Mucosa of rectum (tissue), 2 donors: ENCODE data around the gene ARFGEF3.

ENCODE experiments used
- H3K27ac ChIP-seq, 2 donors: one replicate each; pipeline ENCODE4 v1.7.0; 2013; ENCODE audit warnings: inconsistent platforms in 2 of 2, low read depth in 2 of 2, low read length in 2 of 2
- H3K27me3 ChIP-seq, 2 donors: one replicate each; pipeline ENCODE4 v1.7.0; 2013; ENCODE audit warnings: low read length in 2 of 2; ENCODE audit not compliant: control insufficient read depth in 2 of 2, insufficient read depth in 2 of 2
- H3K36me3 ChIP-seq, 2 donors: one replicate each; pipeline ENCODE4 v1.7.0; 2013; ENCODE audit warnings: low read length in 2 of 2; ENCODE audit not compliant: control insufficient read depth in 2 of 2, insufficient read depth in 2 of 2
- H3K4me1 ChIP-seq, 2 donors: one replicate each; pipeline ENCODE4 v1.7.0; 2013; ENCODE audit warnings: low read length in 2 of 2, mild to moderate bottlenecking in 1 of 2; ENCODE audit not compliant: control insufficient read depth in 2 of 2, insufficient read depth in 2 of 2
- H3K4me3 ChIP-seq, 2 donors: one replicate each; pipeline ENCODE4 v1.7.0; 2013; ENCODE audit warnings: low read length in 2 of 2
- H3K9ac ChIP-seq, 2 donors: one replicate each; pipeline ENCODE4 v1.7.0; 2013; ENCODE audit warnings: low read length in 2 of 2, low read depth in 1 of 2, mild to moderate bottlenecking in 1 of 2
- H3K9me3 ChIP-seq, 2 donors: one replicate each; pipeline ENCODE4 v1.7.0; 2013; ENCODE audit warnings: low read length in 2 of 2; ENCODE audit not compliant: control insufficient read depth in 2 of 2
- donor health status: healthy.
- donor health status: Normal muscosa, but diverticular disease.

Gene ARFGEF3

DNA sequence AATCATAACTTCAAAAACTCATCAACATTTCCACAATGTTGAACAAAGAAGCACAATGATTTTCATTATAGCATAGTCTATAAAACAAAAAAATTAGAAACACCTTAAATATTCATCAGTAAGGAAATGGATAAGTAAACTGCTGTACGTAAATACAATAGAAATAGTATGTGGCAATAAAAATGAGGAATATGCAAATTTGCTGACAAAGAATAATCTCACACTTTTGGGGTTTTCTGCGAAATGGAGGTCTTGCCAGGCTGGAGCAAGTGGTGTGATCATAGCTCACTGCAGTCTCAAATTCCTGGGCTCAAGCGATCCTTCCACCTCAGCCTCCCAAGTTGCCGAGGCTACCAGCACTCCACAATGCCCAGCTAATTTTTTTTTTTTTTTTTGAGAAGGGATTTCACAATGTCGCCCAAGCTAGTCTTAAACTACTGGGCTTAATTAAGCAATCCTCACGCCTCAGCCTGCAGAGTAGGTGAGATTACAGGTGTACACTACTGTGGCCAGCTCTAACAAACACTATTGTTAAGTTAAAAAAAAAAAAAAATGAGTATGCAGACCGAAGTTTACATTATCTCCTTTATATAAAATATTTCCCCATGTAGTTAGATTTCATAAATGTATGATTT is 157.1 kb downstream of the ARFGEF3 start:
- Histone ChIP-seq H3K4me3 (no peak overlapping the region), H3K4me1 (no peaks in the 10 kb centered on the region), H3K27me3 (no peaks in the 10 kb centered on the region), H3K9ac (no peak overlapping the region), H3K9me3 (no peaks in the 10 kb centered on the region), H3K27ac (no peak overlapping the region), H3K36me3 (peaks cover 20 to 21% of the 10 kb centered on the region in 2 donors)

DNA sequence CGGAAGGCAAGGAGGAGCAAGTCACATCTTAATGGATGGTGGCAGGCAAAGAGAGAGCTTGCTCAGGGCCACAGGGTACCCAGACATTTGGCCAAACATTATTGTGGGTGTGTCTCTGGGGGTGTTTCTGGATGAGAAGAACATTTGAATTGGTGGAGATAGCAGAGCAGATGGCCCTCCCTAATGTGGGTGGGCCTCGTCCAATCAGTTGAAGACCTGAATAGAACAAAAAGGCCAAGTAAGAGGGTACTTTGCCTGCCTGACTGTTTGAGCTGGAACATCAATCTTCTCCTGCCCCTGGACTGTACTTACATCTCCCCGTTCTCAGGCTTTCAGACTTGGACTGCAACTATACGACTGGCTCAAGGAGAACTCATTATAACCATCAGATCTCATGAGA is 160.2 kb downstream of the ARFGEF3 start:
- no peaks in the 10 kb centered on the region for H3K4me1 ChIP-seq
- no peaks in the 10 kb centered on the region for H3K27me3 ChIP-seq
- no peak overlapping the region for H3K27ac ChIP-seq
- H3K9me3 ChIP-seq: no peaks in the 10 kb centered on the region
- peaks cover 16 to 27% of the 10 kb centered on the region in 2 donors for H3K36me3 ChIP-seq
- no peak overlapping the region for H3K9ac ChIP-seq
- no peak overlapping the region for H3K4me3 ChIP-seq

- Histone ChIP-seq H3K9ac (no peak overlapping the region), H3K9me3 (no peaks in the 10 kb centered on the region), H3K36me3 (peaks cover 15 to 31% of the 10 kb centered on the region in 2 donors)
Measured at GRCh38 chr6:138323821-138324220, 162.1 kb downstream of the ARFGEF3 start.

GRCh38 chr6:138328210-138328609 is 166.5 kb downstream of the ARFGEF3 start:
- no peaks in the 10 kb centered on the region for H3K9me3 ChIP-seq
- no peak overlapping the region for H3K27ac ChIP-seq
- H3K4me1 ChIP-seq: no peaks in the 10 kb centered on the region
- H3K27me3 ChIP-seq: no peaks in the 10 kb centered on the region
- H3K36me3 ChIP-seq: peaks cover 2 to 25% of the 10 kb centered on the region in 2 donors
- H3K4me3 ChIP-seq: no peak overlapping the region
- H3K9ac ChIP-seq: no peak overlapping the region

More at GRCh38 chr6:138323821-138324220, 162.1 kb downstream of the ARFGEF3 start:
- H3K4me1 ChIP-seq: no peaks in the 10 kb centered on the region
- no peak overlapping the region for H3K27ac ChIP-seq
- no peak overlapping the region for H3K4me3 ChIP-seq
- no peaks in the 10 kb centered on the region for H3K27me3 ChIP-seq

DNA sequence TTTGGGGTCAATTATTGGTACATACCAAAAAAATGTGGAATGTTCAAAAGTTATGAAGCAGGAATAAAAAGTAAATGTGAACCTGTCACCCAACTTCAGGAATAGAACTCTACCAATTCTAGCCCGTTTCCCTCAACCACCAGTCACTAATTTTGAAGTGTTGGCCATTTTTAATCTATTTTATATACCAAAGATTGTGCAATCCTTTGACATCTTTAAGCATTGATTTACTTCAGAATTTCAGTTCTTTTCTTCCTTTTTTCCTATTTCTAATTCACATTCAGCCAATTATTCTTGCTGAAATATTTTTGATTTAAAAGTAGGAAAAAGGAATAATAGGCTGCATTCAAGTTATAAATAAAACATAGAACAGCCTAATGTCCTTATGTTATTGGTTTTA is 169.0 kb downstream of the ARFGEF3 start:
- Histone ChIP-seq H3K4me3 (no peak overlapping the region), H3K36me3 (peaks cover 0 to 10% of the 10 kb centered on the region in 2 donors), H3K4me1 (no peaks in the 10 kb centered on the region), H3K27me3 (no peaks in the 10 kb centered on the region), H3K9ac (no peak overlapping the region), H3K9me3 (no peaks in the 10 kb centered on the region), H3K27ac (no peak overlapping the region)

DNA sequence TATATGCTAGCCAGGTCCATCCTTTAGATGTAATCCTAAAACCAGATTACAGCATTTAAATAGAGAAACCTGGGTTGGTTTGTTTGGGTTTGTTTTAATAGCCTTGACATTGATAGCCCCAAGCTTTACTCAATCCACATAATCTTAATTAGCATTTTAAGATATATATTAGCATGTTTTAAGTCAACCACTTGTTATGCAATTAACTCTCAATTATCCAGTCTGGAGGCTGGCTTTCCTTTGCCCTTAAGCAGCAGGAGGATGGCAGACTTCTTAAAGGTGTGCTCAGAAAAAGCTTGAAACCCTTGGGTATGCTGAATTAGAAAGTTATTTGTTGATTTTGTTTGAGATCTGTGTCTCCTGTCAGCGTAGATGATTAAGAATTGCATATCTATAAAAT is 169.7 kb downstream of the ARFGEF3 start:
- Histone ChIP-seq H3K9ac (no peak overlapping the region), H3K27ac (no peak overlapping the region), H3K27me3 (no peaks in the 10 kb centered on the region), H3K36me3 (peaks cover 3 to 10% of the 10 kb centered on the region in 2 donors), H3K9me3 (no peaks in the 10 kb centered on the region), H3K4me1 (no peaks in the 10 kb centered on the region), H3K4me3 (no peak overlapping the region)

DNA sequence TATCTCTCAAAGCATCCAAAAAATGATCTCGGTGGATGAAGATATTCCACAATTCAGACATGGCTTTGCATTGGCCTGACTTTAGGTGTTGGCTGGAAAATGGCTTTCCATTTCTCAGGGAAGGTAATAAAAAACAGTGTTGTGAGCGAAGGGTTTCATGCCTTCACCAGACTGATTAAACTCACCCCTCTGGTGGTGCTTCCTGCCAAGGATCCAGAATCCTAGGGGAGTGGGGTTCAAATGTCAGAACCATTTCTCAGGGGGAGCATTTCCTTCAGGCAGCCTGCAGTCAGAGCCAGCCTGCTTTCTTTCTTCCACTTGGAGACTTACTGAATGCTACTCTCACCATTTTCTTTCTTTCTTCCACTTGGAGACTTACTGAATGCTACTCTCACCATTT is 170.2 kb downstream of the ARFGEF3 start:
- no peak overlapping the region for H3K27ac ChIP-seq
- H3K9me3 ChIP-seq: no peaks in the 10 kb centered on the region
- no peak overlapping the region for H3K4me3 ChIP-seq
- H3K36me3 ChIP-seq: peaks cover 4 to 10% of the 10 kb centered on the region in 2 donors
- no peak overlapping the region for H3K9ac ChIP-seq
- H3K4me1 ChIP-seq: no peaks in the 10 kb centered on the region
- H3K27me3 ChIP-seq: no peaks in the 10 kb centered on the region

DNA sequence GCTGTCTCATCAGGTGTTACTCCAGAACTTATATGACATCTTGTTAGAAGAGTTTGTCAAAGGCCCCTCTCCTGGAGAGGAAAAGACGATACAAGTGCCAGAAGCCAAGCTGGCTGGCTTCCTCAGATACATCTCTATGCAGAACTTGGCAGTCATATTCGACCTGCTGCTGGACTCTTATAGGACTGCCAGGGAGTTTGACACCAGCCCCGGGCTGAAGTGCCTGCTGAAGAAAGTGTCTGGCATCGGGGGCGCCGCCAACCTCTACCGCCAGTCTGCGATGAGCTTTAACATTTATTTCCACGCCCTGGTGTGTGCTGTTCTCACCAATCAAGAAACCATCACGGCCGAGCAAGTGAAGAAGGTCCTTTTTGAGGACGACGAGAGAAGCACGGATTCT is 172.3 kb downstream of the ARFGEF3 start:
- Histone ChIP-seq H3K9me3 (no peaks in the 10 kb centered on the region), H3K27ac (no peak overlapping the region), H3K4me1 (no peaks in the 10 kb centered on the region), H3K27me3 (no peaks in the 10 kb centered on the region), H3K9ac (no peak overlapping the region), H3K4me3 (no peak overlapping the region), H3K36me3 (peaks cover 2 to 4% of the 10 kb centered on the region in 2 donors)

DNA sequence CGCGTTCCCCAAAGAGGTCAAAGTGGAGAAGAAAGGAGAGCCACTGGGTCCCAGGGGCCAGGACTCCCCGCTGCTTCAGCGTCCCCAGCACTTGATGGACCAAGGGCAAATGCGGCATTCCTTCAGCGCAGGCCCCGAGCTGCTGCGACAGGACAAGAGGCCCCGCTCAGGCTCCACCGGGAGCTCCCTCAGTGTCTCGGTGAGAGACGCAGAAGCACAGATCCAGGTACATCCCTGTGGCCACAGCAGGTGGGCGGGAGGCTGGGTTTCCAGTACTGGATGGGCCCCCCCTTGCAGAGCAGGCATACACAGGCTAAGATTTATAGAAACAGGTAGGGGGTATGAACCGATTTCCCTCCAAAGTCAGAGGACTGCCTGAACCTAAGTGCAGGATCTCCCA is 173.2 kb downstream of the ARFGEF3 start:
- Histone ChIP-seq H3K4me3 (no peak overlapping the region), H3K27ac (no peak overlapping the region), H3K36me3 (peaks cover 2 to 4% of the 10 kb centered on the region in 2 donors), H3K4me1 (no peaks in the 10 kb centered on the region), H3K9me3 (no peaks in the 10 kb centered on the region), H3K27me3 (no peaks in the 10 kb centered on the region), H3K9ac (no peak overlapping the region)

DNA sequence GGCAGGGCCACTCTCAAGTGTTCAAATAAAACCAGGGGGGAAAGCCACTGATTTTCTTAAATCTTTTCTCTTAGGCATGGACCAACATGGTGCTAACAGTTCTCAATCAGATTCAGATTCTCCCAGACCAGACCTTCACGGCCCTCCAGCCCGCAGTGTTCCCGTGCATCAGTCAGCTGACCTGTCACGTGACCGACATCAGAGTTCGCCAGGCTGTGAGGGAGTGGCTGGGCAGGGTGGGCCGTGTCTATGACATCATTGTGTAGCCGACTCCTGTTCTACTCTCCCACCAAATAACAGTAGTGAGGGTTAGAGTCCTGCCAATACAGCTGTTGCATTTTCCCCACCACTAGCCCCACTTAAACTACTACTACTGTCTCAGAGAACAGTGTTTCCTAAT is 174.5 kb downstream of the ARFGEF3 start:
- H3K4me1 ChIP-seq: no peaks in the 10 kb centered on the region
- no peaks in the 10 kb centered on the region for H3K27me3 ChIP-seq
- no peak overlapping the region for H3K27ac ChIP-seq
- no peak overlapping the region for H3K4me3 ChIP-seq
- no peaks in the 10 kb centered on the region for H3K9me3 ChIP-seq
- peaks cover 2 to 4% of the 10 kb centered on the region in 2 donors for H3K36me3 ChIP-seq
- no peak overlapping the region for H3K9ac ChIP-seq
